GM19324 (cell line): ENCODE data around the gene KLHL22.

ENCODE experiments used
- ATAC-seq: cut with Tn5 transposase; IDR thresholded peaks from one replicate; pipeline ENCODE4 v1.9.1; 2021; ENCODE audit warnings: mild to moderate bottlenecking, moderate library complexity; ENCODE audit not compliant: unreplicated experiment, low FRiP score

The KLHL22 gene

GRCh38 chr22:20450551-20450906, 45.1 kb downstream of the KLHL22 start:
- no peak for ATAC-seq

GRCh38 chr22:20449819-20450550, 45.6 kb downstream of the KLHL22 start:
- ATAC-seq = no peak

DNA sequence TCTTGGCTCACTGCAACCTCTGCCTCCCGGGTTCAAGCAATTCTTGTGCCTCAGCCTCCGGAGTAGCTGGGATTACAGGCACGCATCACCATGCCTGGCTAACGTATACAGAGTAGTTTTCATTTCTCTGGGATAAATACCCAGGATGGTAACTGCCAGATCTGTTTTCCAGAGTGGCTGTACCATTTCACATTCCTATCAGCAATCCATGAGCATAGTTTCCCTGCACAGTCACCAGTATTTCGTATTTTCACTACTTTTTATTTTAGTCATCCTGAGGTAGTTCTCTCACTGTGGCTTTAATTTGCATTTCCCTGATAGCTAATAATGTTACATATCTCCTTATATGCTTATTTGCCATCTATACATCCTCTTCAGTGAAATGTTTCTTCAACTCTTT, 47.0 kb downstream of the KLHL22 start:
- no peak for ATAC-seq

DNA sequence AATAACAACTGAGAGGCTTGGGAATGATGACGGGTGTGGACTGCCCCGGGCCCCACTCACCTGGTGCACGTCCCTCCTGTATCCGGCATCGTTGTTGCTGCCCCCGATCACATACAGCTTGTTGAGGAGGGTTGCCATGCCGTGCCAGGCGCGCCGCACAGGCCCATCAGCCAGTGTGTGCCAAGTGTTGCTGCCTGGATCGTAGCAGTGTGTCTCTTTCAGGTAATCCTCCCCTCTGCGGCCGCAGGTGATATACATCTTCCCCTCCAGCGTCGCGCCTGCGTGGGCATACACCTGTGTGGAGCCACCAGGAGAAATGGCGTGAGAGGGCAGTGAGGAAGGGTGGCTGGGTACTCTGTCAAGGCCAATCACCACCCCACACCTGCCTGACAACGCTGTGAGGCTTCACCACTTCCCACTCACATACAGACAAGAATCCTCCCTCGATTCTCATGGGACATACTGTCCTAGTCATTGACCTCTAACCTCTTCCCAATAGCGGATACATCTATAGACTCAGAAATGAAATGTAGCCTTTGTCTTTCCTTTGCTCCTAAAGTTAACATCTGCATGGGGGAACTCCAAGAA, 49.1 kb downstream of the KLHL22 start:
- no peak for ATAC-seq

DNA sequence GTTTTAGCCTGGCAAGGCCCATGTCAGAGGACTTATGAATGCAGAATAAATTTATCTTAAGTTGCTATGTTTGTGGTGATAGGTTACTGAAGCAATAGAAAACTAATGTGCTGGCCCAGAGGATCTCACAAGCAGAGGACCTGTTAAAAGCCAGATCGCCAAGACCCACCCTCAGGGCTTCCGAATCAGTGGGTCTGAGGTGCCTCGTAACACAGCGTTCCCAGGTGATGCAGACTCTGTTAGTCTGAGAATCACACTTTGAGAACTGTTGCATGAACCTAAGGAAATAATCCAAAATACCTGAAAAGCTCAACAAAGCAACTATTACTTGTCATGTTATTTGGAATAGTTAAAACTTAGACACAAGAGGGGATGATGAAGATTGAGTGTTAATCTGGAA, 51.3 kb downstream of the KLHL22 start:
- no peak for ATAC-seq

- ATAC-seq = no peak
Observed at GRCh38 chr22:20442485-20443284, 52.9 kb downstream of the KLHL22 start.

DNA sequence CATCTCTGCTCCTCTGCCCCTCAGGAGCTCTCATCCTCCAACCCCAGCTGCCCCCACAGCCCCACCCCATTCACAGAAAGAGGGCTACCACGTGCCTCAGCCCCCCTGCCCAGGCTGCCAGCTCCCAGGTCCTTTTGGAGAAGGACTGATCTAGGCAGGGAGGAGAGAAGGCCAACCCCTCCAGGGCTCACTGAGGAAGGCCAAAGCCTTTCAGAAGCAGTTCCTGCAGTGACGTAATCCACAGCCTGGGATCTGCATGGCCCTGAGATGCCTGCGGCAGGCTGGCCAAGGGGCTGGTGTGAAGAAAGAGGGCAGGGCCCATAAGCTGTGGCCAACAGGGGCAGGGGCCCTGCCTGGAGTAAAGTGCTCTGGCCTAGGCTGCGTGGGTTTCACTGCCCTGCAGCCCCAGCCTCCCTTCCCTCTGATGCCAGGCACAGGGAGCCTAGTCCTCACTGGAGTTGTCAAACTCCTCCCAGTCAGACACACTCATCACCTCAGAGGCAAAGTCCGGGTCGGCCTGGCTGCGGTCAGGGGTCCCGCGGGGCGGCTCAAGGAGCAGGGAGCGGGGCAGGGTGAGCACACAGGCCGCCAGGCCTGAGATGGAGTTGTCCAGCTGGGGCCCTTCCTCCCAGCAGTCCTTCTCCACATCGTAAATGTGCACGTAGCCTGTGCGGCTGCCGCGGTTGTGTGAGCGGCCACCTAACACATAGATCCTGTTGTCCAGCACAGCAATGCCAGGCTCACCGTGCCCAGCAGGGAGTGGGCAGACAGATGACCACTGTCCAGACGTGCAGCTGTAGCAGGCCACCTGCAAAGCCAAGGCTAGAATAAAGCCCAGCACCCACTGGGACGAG, 53.7 kb downstream of the KLHL22 start:
- no peak for ATAC-seq

GRCh38 chr22:20440637-20441591, 54.7 kb downstream of the KLHL22 start:
- no peak for ATAC-seq

GRCh38 chr22:20439928-20440575, 55.5 kb downstream of the KLHL22 start:
- no peak for ATAC-seq

DNA sequence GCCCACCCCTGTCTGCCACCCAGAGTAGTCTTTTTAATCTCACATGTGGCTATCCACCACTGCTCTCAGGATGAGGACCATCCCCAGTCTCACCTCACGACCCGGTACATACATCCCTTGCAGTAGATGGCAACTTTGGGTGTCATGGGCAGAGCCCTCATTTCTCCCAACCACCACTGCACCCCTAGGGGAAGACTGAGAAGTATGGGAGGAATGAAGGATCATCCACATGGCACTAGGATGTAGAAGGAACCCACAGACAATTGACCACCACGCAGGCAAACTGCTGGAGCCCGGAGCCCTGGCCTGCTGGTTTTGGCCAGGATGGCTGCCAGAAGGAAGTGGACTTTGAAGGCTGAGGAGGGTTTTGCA, 56.1 kb downstream of the KLHL22 start:
- no peak for ATAC-seq

DNA sequence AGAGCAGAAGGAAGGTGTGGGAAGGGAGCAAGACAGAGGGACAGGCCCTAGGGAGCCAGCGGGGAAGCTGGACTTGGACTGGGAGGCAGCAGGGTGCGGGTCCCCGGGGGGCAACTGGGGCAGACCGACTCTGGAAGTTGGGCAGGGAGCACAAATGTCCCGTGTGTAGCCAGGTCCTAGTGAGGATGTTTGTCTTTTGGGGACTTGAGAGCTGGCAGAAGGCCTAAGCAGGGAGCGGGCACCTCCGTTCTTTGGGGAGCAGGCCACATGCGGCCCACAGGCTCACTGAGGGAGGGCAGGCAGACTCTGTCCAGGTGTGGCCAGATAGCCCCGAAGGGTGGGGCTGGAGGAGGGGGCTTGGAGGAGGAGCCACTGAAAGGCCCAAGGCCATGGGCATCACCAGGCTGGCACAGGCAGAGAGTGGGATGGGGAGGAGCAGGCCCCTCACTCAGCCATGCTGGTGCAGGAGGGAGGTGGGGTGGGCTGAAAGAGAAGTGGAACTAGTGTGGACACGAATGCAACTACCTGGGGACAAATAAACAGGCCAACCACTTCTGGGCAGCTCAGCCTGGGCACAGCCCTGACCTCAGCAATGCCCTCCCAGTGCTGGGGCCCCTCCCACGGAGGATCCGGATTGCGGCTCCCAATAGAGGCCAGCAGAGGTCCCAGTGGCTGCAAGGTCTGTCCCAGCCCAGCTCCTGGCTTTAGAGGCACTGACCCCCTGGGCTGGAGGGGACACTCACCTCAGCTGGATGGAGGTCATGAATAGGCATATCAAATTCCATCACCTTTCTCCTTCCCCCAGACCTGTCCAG, 56.7 kb downstream of the KLHL22 start:
- ATAC-seq = no peak

GRCh38 chr22:20438427-20438677, 57.2 kb downstream of the KLHL22 start:
- no peak for ATAC-seq

GRCh38 chr22:20437613-20438426, 57.8 kb downstream of the KLHL22 start, which contains the start of gene SCARF2:
SCARF2 (minus strand) TSS chr22:20437825; CDS start chr22:20437754, 71 bp downstream.
- ATAC-seq = no peak

GRCh38 chr22:20436768-20437612, 58.6 kb downstream of the KLHL22 start:
- ATAC-seq = no peak

DNA sequence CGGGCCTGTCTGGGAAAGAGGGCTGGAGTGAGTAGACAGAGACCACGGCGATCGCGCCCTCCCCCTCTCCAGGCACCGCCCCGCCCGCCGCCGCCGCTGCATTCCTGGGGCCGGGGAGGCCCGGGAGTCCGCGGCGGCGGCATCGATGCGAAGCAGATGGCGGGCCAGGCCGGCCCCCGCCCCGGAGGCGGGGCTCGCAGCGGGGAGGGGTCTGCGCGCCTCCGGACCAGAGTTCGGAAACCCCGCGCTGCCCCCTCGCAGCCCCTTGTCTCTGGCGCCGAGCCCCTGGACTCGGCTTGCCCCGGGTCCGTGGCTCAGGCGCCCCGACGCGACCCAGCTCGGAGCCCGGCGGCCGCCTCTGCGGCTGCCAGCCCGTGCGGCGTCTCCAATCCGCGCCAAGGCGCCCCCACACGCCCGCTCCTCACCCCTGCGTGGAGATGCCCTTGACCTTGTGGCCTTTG, 59.3 kb downstream of the KLHL22 start:
- ATAC-seq = no peak

DNA sequence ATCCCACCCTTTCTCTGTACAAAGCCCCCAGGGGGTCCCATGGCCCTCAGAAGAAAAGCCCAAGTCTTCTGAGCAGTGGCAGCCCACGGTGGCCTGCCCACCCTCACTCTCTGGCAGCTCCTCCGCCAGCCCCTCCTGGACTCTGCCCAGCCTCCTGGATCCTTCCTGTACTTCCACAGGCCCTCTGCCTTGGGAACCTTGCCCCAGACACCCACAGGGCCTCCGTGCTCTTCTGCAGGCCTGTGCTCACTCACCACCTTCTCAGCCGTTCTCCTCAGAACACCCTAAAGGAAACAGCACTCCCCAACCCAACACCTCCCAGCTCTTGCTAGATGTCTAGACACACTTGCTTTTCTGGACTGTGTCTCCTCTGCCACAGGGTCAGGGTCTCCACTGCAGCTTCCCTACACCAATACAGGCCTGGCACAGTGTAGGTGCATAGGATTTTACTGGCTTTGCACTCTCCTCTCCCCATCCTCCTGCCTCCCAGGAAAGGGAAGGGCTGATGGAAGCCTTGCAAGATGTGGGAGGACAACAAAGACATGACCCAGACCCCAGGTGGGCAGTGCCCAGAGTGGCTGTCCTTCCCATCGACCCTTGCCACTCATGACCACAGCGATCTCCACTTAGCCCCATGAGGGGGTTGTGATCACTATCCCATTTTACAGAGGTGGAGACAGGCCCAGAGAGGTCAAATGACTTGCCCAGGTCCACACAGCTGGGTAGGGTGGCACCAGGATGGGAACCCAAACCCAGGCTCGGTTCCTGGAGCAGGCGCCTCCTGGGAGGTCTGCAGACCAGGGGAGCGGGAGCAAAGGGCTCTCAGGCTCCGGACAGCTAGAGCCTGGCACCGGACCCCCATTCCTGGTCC, 59.9 kb downstream of the KLHL22 start:
- no peak for ATAC-seq
